OCI-M2 (cell line): ENCODE measurements around the gene HEATR5A.
A peak's percentile ranks its signal among the peaks of the same experiment; 100 is the strongest.
"Not testable (repeated sequence)": the region's sequence is repeated elsewhere in the genome, so short reads cannot be mapped to it uniquely, and the experiment has no call there.

ENCODE experiments used
- DNase-seq: peaks from one replicate; lab custom pipeline; 2025; ENCODE audit not compliant: unreplicated experiment; lab: John Stamatoyannopoulos, UW

The HEATR5A gene

GRCh38 chr14:31420319-31421111 is at the start of gene HEATR5A:
Gene HEATR5A, minus strand, starts transcription at chr14:31420550. Its CDS starts 17,575 bp downstream, at chr14:31402975.
- DNase-seq: peak; percentile 71

- DNase-seq: no peak
Measured at GRCh38 chr14:31466554-31466953, 46.2 kb upstream of the HEATR5A start.

GRCh38 chr14:31465111-31465510 is 44.8 kb upstream of the HEATR5A start:
- DNase-seq: no peak

GRCh38 chr14:31462450-31462849 is 42.1 kb upstream of the HEATR5A start:
- DNase-seq: not testable (repeated sequence)

- no peak for DNase-seq
Measured at GRCh38 chr14:31461545-31461944, 41.2 kb upstream of the HEATR5A start.

- DNase-seq: no peak
Measured at GRCh38 chr14:31457665-31458659, 37.6 kb upstream of the HEATR5A start.

GRCh38 chr14:31456841-31457664 is 36.7 kb upstream of the HEATR5A start, which contains the start of gene DTD2:
Gene DTD2, minus strand, starts transcription at chr14:31457506. Its CDS starts 113 bp downstream, at chr14:31457393.
- peak; percentile 87 for DNase-seq

- peak; percentile 5 for DNase-seq
Measured at GRCh38 chr14:31449971-31450610, 29.7 kb upstream of the HEATR5A start.

- DNase-seq: no peak
Measured at GRCh38 chr14:31449136-31449535, 28.8 kb upstream of the HEATR5A start.

- DNase-seq: no peak
Measured at GRCh38 chr14:31445703-31446102, 25.4 kb upstream of the HEATR5A start.

- no peak for DNase-seq
Measured at GRCh38 chr14:31442284-31442683, 21.9 kb upstream of the HEATR5A start.

GRCh38 chr14:31441273-31442111 is 21.1 kb upstream of the HEATR5A start:
- no peak for DNase-seq

- DNase-seq: no peak
Measured at GRCh38 chr14:31440280-31440679, 19.9 kb upstream of the HEATR5A start.

GRCh38 chr14:31439561-31439960 is 19.2 kb upstream of the HEATR5A start:
- DNase-seq: no peak

GRCh38 chr14:31437045-31437691 is 16.8 kb upstream of the HEATR5A start:
- not testable (repeated sequence) for DNase-seq

- DNase-seq: no peak
Measured at GRCh38 chr14:31435276-31435675, 14.9 kb upstream of the HEATR5A start.

GRCh38 chr14:31430634-31431264 is 10.4 kb upstream of the HEATR5A start:
- DNase-seq: no peak

- DNase-seq: no peak
Measured at GRCh38 chr14:31429791-31430190, 9.4 kb upstream of the HEATR5A start.
